Measurements from ENCODE around the gene CCDC201.
A peak's percentile ranks its signal among the peaks of the same experiment; 100 is the strongest.

Gene CCDC201

GRCh38 chr7:45873035-45873354, at the start of gene CCDC201:
Gene CCDC201, minus strand, starts transcription at chr7:45873082. Its CDS starts 75 bp downstream, at chr7:45873007.
- no peak for DNase-seq

GRCh38 chr7:45921699-45922519, 49.0 kb upstream of the CCDC201 start:
- DNase-seq, result no peak

GRCh38 chr7:45921381-45921698, 48.5 kb upstream of the CCDC201 start:
- no peak for DNase-seq

- DNase-seq, result no peak
Observed at GRCh38 chr7:45920502-45921380, 47.9 kb upstream of the CCDC201 start, which contains the start of gene IGFBP3. Gene IGFBP3, minus strand, starts transcription at chr7:45921272. Its CDS starts 132 bp downstream, at chr7:45921140.

- no peak for DNase-seq
Observed at GRCh38 chr7:45919993-45920459, 47.1 kb upstream of the CCDC201 start.

GRCh38 chr7:45919231-45919784, 46.4 kb upstream of the CCDC201 start:
- DNase-seq, result no peak

GRCh38 chr7:45918556-45918955, 45.7 kb upstream of the CCDC201 start:
- no peak for DNase-seq

- DNase-seq, result peak; percentile 58
Observed at GRCh38 chr7:45917658-45918057, 44.8 kb upstream of the CCDC201 start.

- DNase-seq, result no peak
Observed at GRCh38 chr7:45917064-45917463, 44.2 kb upstream of the CCDC201 start.

GRCh38 chr7:45915606-45916005, 42.7 kb upstream of the CCDC201 start:
- DNase-seq, result no peak

GRCh38 chr7:45914911-45915310, 42.0 kb upstream of the CCDC201 start:
- no peak for DNase-seq

GRCh38 chr7:45912972-45913371, 40.1 kb upstream of the CCDC201 start:
- no peak for DNase-seq

- DNase-seq, result no peak
Observed at GRCh38 chr7:45911311-45911710, 38.4 kb upstream of the CCDC201 start.

GRCh38 chr7:45910855-45911254, 38.0 kb upstream of the CCDC201 start:
- DNase-seq, result no peak

- no peak for DNase-seq
Observed at GRCh38 chr7:45909561-45909960, 36.7 kb upstream of the CCDC201 start.

GRCh38 chr7:45902820-45903219, 29.9 kb upstream of the CCDC201 start:
- DNase-seq, result no peak

- DNase-seq, result no peak
Observed at GRCh38 chr7:45901566-45901965, 28.7 kb upstream of the CCDC201 start.

- no peak for DNase-seq
Observed at GRCh38 chr7:45898222-45898621, 25.3 kb upstream of the CCDC201 start.

- no peak for DNase-seq
Observed at GRCh38 chr7:45897042-45897690, 24.3 kb upstream of the CCDC201 start.

- no peak for DNase-seq
Observed at GRCh38 chr7:45894665-45895062, 21.8 kb upstream of the CCDC201 start.

GRCh38 chr7:45893996-45894664, 21.2 kb upstream of the CCDC201 start:
- no peak for DNase-seq

GRCh38 chr7:45893374-45893995, 20.6 kb upstream of the CCDC201 start:
- no peak for DNase-seq

Measured in activated T-cell treated with anti-CD3 and anti-CD28 coated beads for 4 hours (primary cell).